Ovary (tissue), 9 donors: Measurements from ENCODE around the gene HEXD. TPM values are rescaled to one million over a fixed set of nuclear protein-coding genes. Genes with fewer than 3 reads are reported as not detected.

Source experiments
- DNase-seq, 5 donors: peaks; one replicate each; pipeline ENCODE4 v3.0.0-alpha.2; 2019 to 2020
- H3K27ac ChIP-seq, 2 donors: fragments of 200-600 bp; one replicate each; pipeline versions ENCODE4 v1.5.1 to v1.8.0; 2019 to 2022
- H3K27me3 ChIP-seq: fragments of 200-600 bp; one replicate; pipeline ENCODE4 v1.8.0; 2022
- H3K36me3 ChIP-seq: fragments of 200-600 bp; sonication (generic); one replicate; pipeline ENCODE4 v1.5.1; 2019
- H3K4me1 ChIP-seq: one replicate; pipeline ENCODE4 v1.8.1; 2013; ENCODE audit warnings: mild to moderate bottlenecking, moderate library complexity; ENCODE audit not compliant: insufficient read depth
- H3K4me3 ChIP-seq: fragments of 200-600 bp; sonication (generic); one replicate; pipeline ENCODE4 v1.5.1; 2017
- H3K9me3 ChIP-seq, 2 donors: fragments of 200-600 bp in 1 of 2; sonication (generic) in 1 of 2; one replicate each; pipeline versions ENCODE4 v1.5.1 to v1.8.1; 2013 to 2019; ENCODE audit warnings: mild to moderate bottlenecking in 1 of 2, moderate library complexity in 1 of 2
- EP300 ChIP-seq: sonication (generic); formaldehyde crosslinking; IDR thresholded peaks from one replicate; pipeline ENCODE4 v1.6.1; 2017; ENCODE audit warnings: antibody characterized with exemption
- POLR2A ChIP-seq: fragments of 450-650 bp; IDR thresholded peaks from one replicate; pipeline ENCODE4 v1.6.1; 2017; ENCODE audit warnings: antibody characterized with exemption, mild to moderate bottlenecking, moderate library complexity
- WGBS, 3 donors: extraction: QIAGEN DNeasy Blood & Tissue Kit in 1 of 3; methylation state at CpG; one replicate each; pipeline versions ENCODE4 v1.1.5 to v1.1.7; 2013 to 2017; 5-methylcytosine and 5-hydroxymethylcytosine counted together
- intact Hi-C, 4 donors: fragments of 100-400 bp; cut with DNase I; formaldehyde crosslinking; loops; one replicate each; pipeline versions ENCODE4 v1.11.0 to v1.15.1; 2022 to 2023
- polyA plus RNA-seq, 2 donors: library from polyadenylated mRNA; stranded (reverse); fragments of 200-250 nt in 1 of 2; fragments of 350-450 nt in 1 of 2; fragmentation: Illumina TruSeq in 1 of 2; extraction: RNeasy Lipid Tissue Mini Kit (QIAGEN cat#74804) in 1 of 2; gene quantifications; one replicate each; pipeline ENCODE4 v1.2.3, GENCODE V29; 2013 to 2014
- total RNA-seq, 7 donors: library from RNA; depleted of rRNA in 2 of 7; stranded (reverse); fragments of >200 nt in 2 of 7; fragmentation: NEBNext Ultra II Directional in 3 of 7; extraction: Animal tissue kit (Norgen Biotek cat#: 25700) in 3 of 7; gene quantifications; one replicate each; pipeline versions ENCODE4 v1.1.0 to v1.2.4, GENCODE V29; 2016 to 2023
- TF ChIP-seq, protein P1 (sequence below), 3 donors: fragments of 450-650 bp in 2 of 3; fragments of 200-600 bp in 1 of 3; IDR thresholded peaks; one replicate each; pipeline versions ENCODE4 v1.5.1 to v1.8.0; 2016 to 2022; ENCODE audit warnings: antibody characterized with exemption in 3 of 3, mild to moderate bottlenecking in 1 of 3
- donor health status: DM: no; HTN: no; CAD: no; lungs with moderate emphysema.
- donor health status: DM: no; HTN: no; CAD: no.
- donor health status: Bipolar disorder and iron deficiency.
- donor health status: DM: yes; HTN: yes; CAD: no.
- donor health status: DM: no; HTN: no; CAD: no.
- donor health status: DM: yes; HTN: yes; CAD: no.

The HEXD gene
- total and polyA plus RNA-seq, 9 donors: 8.7 to 74.7 (median 46.6) TPM

DNA sequence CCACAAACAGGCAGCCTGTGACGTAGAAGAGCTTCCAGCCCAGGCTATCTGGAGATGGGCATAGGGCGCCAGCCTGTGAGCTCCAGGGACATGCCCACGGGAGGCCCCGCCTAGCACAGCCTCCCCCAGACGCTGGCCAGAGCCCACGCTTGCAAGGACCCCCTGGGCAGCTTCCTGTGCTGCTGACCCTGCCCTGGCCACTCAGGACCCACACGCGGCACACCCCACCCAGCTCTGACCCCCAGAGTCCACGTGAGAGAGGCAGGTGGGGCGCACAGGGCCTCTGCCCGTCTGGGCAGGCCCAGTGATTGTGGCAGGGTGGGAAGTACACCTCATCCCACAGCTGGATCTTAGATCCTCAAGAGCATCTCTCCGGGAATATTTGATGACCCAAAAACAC lies 28.5 kb downstream of the HEXD start:
- WGBS, 3 donors: 72 to 83% (median 79%) methylated on average over 11 to 12 of the region's 12 CpGs
- H3K9me3 ChIP-seq: no peaks in the 10 kb centered on the region
- H3K4me3 ChIP-seq: no peak overlapping the region
- intact Hi-C loops: no loop called here
- H3K36me3 ChIP-seq: no peaks in the 10 kb centered on the region
- no peaks in the 10 kb centered on the region for H3K27me3 ChIP-seq
- TF ChIP-seq, protein P1, sequence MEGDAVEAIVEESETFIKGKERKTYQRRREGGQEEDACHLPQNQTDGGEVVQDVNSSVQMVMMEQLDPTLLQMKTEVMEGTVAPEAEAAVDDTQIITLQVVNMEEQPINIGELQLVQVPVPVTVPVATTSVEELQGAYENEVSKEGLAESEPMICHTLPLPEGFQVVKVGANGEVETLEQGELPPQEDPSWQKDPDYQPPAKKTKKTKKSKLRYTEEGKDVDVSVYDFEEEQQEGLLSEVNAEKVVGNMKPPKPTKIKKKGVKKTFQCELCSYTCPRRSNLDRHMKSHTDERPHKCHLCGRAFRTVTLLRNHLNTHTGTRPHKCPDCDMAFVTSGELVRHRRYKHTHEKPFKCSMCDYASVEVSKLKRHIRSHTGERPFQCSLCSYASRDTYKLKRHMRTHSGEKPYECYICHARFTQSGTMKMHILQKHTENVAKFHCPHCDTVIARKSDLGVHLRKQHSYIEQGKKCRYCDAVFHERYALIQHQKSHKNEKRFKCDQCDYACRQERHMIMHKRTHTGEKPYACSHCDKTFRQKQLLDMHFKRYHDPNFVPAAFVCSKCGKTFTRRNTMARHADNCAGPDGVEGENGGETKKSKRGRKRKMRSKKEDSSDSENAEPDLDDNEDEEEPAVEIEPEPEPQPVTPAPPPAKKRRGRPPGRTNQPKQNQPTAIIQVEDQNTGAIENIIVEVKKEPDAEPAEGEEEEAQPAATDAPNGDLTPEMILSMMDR (IDR thresholded peaks at IDR 0.05): no peak
- no peak for TF ChIP-seq POLR2A
- no peak for TF ChIP-seq EP300
- peak in 1 of 5 donors; percentile 18 for DNase-seq
- no peak overlapping the region for H3K27ac ChIP-seq
- peaks cover 20% of the 10 kb centered on the region for H3K4me1 ChIP-seq

DNA sequence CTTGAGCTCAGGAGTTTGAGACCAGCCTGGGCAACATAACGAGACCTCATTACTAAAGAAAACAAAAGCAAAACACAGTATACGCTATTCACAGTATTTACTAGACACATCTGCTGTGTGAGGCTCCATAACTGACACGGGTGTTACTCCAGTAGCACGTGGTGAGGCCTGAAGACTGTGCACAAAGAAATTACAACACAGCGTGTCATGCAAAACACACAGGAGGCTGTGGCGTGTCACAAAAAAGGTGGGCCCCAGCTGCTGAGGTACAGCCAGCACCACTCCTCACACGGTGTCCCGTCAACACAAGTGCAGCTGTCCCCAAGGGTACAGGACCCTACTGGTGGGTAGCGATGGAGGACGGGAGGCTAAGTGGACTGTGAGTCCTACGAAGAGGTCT lies 29.7 kb downstream of the HEXD start:
- no peaks in the 10 kb centered on the region for H3K27me3 ChIP-seq
- H3K36me3 ChIP-seq: no peaks in the 10 kb centered on the region
- H3K27ac ChIP-seq: no peak overlapping the region
- H3K9me3 ChIP-seq: no peaks in the 10 kb centered on the region
- H3K4me1 ChIP-seq: peaks cover 20% of the 10 kb centered on the region
- 90 to 91% (median 91%) methylated on average over 11 of the region's 11 CpGs for WGBS, 3 donors
- no peak for DNase-seq
- intact Hi-C loops: no loop called here
- H3K4me3 ChIP-seq: no peak overlapping the region
- TF ChIP-seq POLR2A: no peak
- TF ChIP-seq, protein P1 (IDR thresholded peaks at IDR 0.05): no peak
- TF ChIP-seq EP300: no peak

DNA sequence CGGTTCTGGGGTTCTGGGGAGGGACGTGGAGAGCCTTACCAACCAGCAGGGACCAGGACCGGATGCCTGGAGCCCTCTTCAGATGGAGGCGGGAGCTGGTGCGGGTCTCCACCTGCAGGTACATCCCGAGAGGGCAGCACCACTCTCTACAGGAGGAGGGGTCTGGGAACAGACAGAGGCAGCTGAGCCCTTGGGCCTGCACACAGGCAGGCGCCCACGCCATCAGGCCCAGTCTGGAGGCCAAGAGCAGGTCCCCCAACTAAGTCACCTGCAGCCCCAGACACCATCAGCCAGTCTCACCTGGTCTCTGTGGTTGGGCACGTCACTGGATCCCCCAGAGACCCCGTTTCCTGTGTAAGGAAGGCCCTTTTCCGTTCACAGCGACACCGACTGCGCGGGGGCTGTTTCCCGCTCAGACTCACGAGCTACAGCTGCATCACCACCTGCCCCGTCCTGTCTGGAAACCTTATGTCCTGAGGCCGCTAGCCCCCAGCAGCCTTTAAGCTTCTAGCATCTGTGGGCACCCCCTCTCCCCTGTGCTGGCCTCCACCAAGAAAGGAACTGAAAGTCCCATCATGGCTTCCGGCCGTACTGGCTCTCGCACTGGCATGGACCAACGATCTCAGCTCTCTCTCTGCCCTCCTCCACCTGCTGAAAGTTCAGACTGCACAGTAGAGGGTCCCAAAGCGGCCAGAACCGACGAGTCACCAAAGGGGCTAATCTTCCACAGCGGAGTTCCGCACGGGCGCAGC lies 31.2 kb downstream of the HEXD start:
- WGBS, 3 donors: 76 to 80% (median 77%) methylated on average over 30 of the region's 30 CpGs
- intact Hi-C loops: no loop called here
- Histone ChIP-seq H3K27me3 (no peaks in the 10 kb centered on the region), H3K27ac (peak overlapping the region; percentile 24 to 73), H3K9me3 (no peaks in the 10 kb centered on the region), H3K4me1 (peaks cover 13% of the 10 kb centered on the region), H3K4me3 (peak overlapping the region; percentile 82), H3K36me3 (no peaks in the 10 kb centered on the region)
- no peak for TF ChIP-seq EP300
- TF ChIP-seq, protein P1 (IDR thresholded peaks at IDR 0.05): no peak
- peak in 1 of 5 donors; percentile 39 for DNase-seq

DNA sequence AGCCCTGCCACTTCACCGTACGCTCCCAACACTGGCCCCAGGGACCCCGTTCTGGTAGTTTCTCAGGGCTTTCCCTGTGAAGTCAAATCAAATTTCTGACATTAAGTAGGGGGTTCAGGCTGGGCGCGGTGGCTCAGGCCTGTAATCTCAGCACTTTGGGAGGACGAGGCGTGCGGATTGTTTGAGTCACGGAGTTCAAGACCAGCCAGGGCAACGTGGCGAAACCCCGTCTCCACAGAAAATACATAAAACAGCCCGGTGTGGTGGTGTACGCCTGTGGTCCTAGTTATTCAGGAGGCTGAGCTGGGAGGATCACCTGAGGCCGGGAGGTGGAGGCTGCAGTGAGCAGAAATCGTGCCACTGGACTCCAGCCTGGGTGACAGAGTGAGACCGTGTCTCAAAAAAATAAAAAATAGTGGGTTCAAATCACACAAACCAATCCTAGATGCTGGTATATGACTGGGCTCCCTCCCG lies 31.8 kb downstream of the HEXD start:
- intact Hi-C loops: no loop called here
- peaks cover 13% of the 10 kb centered on the region for H3K4me1 ChIP-seq
- DNase-seq: no peak
- WGBS, 3 donors: 41 to 58% (median 54%) methylated on average over 18 of the region's 18 CpGs
- H3K4me3 ChIP-seq: peak overlapping the region; percentile 82
- H3K27me3 ChIP-seq: no peaks in the 10 kb centered on the region
- H3K27ac ChIP-seq: peak overlapping the region; percentile 18 to 73
- H3K9me3 ChIP-seq: no peaks in the 10 kb centered on the region
- no peak for TF ChIP-seq EP300
- TF ChIP-seq, protein P1 (IDR thresholded peaks at IDR 0.05): no peak
- no peaks in the 10 kb centered on the region for H3K36me3 ChIP-seq
